Measurements from ENCODE around the gene PLCH2. TPM values are rescaled to one million over a fixed set of nuclear protein-coding genes. Genes with fewer than 3 reads are reported as not detected.

Gene PLCH2
- total and polyA plus RNA-seq, 2 of the 13 experiments (the other 11 are each of a cell fraction or from before 2014, with no cell fraction given), result 0.15 to 0.67 TPM

DNA sequence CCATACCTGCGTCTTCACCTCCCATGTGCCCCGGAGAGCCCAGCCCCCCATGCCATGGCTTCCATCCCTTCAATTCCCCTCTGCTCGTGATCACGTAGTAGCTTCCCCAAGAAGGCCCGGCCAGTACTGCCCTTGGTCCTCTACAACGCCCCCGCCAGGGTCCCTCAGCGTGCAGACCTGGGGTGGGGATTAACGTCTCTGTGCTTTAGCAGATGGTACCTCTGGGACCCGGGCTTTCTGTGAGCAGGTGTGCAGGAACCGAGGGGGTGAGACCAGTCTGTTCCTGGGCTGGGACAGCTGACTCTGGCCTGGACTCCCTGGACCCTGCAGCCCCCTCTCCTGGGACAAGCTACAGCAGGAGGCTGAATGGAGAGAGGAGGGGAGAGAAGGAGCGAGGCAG is 1.2 kb downstream of the PLCH2 start (continued):
- TF ChIP-seq ZNF282 (IDR thresholded peaks at IDR 0.05; ENCODE audit: partially characterized antibody) (no peak), TBP (CRISPR knock-in tag; IDR thresholded peaks at IDR 0.05) (no peak), RFX3 (CRISPR knock-in tag; IDR thresholded peaks at IDR 0.05) (no peak), ZNF816 (CRISPR knock-in tag; IDR thresholded peaks at IDR 0.05; ENCODE audit: borderline replicate concordance) (no peak), PHF21A (CRISPR knock-in tag; IDR thresholded peaks at IDR 0.05) (no peak), ZNF230 (CRISPR knock-in tag; IDR thresholded peaks at IDR 0.05) (no peak), KLF11 (CRISPR knock-in tag; IDR thresholded peaks at IDR 0.05) (no peak), ZNF652 (CRISPR knock-in tag; IDR thresholded peaks at IDR 0.05; ENCODE audit: borderline replicate concordance, low read depth) (no peak), ZNF850 (CRISPR knock-in tag; conservative IDR thresholded peaks at IDR 0.05) (no peak), ZNF451 (CRISPR knock-in tag; IDR thresholded peaks at IDR 0.05) (no peak)
- TF ChIP-seq, protein P1, sequence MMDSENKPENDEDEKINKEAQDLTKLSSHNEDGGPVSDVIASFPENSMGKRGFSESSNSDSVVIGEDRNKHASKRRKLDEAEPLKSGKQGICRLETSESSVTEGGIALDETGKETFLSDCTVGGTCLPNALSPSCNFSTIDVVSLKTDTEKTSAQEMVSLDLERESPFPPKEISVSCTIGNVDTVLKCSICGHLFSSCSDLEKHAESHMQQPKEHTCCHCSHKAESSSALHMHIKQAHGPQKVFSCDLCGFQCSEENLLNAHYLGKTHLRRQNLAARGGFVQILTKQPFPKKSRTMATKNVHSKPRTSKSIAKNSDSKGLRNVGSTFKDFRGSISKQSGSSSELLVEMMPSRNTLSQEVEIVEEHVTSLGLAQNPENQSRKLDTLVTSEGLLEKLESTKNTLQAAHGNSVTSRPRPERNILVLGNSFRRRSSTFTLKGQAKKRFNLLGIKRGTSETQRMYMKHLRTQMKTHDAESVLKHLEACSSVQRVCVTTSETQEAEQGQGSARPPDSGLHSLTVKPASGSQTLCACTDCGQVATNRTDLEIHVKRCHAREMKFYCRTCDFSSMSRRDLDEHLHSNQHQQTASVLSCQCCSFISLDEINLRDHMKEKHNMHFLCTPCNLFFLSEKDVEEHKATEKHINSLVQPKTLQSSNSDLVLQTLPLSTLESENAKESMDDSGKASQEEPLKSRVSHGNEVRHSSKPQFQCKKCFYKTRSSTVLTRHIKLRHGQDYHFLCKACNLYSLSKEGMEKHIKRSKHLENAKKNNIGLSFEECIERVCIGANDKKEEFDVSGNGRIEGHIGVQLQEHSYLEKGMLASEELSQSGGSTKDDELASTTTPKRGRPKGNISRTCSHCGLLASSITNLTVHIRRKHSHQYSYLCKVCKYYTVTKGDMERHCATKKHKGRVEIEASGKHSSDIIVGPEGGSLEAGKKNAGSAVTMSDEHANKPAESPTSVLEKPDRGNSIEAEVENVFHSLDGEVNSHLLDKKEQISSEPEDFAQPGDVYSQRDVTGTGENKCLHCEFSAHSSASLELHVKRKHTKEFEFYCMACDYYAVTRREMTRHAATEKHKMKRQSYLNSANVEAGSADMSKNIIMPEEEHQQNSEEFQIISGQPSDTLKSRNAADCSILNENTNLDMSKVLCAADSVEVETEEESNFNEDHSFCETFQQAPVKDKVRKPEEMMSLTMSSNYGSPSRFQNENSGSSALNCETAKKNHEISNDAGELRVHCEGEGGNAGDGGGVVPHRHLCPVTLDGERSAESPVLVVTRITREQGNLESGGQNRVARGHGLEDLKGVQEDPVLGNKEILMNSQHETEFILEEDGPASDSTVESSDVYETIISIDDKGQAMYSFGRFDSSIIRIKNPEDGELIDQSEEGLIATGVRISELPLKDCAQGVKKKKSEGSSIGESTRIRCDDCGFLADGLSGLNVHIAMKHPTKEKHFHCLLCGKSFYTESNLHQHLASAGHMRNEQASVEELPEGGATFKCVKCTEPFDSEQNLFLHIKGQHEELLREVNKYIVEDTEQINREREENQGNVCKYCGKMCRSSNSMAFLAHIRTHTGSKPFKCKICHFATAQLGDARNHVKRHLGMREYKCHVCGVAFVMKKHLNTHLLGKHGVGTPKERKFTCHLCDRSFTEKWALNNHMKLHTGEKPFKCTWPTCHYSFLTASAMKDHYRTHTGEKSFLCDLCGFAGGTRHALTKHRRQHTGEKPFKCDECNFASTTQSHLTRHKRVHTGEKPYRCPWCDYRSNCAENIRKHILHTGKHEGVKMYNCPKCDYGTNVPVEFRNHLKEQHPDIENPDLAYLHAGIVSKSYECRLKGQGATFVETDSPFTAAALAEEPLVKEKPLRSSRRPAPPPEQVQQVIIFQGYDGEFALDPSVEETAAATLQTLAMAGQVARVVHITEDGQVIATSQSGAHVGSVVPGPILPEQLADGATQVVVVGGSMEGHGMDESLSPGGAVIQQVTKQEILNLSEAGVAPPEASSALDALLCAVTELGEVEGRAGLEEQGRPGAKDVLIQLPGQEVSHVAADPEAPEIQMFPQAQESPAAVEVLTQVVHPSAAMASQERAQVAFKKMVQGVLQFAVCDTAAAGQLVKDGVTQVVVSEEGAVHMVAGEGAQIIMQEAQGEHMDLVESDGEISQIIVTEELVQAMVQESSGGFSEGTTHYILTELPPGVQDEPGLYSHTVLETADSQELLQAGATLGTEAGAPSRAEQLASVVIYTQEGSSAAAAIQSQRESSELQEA (CRISPR knock-in tag; IDR thresholded peaks at IDR 0.05; ENCODE audit: not compliant biosample characterization), result no peak

All from HepG2 (cell line).